GM21786 (cell line): ENCODE data around the gene IFNLR1.

Source experiments
- ATAC-seq: cut with Tn5 transposase; IDR thresholded peaks from one replicate; pipeline ENCODE4 v1.9.1; 2021; ENCODE audit not compliant: unreplicated experiment

IFNLR1 gene

DNA sequence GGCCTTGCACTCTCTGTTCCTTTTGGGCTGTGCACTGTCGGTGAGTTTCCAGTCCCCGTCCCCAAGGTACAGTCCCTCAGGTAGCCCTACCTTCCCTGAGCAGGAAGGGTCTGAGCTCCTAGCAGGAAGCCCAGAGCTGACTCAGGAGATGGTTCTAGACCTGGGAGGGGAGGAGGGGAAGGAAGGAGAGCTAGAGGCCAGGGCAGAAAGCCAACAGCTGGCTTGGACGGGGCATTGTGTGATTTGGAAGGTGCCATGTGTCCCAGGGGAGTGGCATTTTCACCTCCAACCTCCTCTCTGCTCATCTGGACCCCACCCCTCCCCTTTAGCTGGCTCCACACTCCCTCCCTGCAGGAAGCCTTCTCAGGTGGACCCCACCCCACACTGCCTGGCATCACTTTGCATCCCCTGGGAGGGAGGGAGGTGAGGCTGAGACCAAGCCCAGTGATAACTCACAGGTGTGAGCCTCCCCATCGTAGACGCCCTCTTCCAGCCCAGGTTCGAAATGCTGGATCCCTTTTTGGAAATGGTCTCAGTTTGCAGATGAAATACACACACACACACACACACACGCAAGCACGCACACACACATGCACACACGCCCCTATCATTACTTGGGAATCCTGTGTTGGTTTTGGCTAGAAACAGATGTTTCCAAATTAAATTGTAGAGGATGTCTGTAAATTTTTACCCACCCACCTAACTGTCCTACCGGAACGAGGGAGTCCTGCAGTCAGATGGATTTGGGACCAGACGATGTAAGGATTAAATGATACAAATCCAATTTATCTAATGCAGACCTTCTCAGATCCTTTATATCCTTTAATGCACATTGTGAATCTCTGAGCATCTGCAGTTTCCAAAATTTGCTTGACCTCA, 19.7 kb upstream of the IFNLR1 start:
- no peak for ATAC-seq

DNA sequence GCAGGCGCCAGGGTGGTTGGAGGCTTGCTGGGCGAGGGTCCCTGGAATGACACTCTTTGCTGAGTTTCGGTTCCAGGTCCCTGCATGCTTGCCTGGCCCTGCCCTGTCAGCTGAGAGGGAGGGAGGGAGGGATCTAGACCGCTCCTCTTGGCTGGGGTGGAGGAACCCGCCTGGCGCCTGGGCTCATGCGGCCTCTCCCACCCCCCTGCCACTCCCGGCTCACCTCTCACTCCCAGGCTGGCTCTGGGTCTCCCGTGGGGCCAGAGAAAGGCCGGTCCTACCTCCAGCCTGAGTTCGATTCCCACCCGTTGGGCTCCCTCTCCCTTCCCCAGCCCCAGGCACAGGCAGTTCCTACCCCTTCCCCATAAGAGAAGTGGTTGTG, 19.0 kb upstream of the IFNLR1 start:
- ATAC-seq = no peak

DNA sequence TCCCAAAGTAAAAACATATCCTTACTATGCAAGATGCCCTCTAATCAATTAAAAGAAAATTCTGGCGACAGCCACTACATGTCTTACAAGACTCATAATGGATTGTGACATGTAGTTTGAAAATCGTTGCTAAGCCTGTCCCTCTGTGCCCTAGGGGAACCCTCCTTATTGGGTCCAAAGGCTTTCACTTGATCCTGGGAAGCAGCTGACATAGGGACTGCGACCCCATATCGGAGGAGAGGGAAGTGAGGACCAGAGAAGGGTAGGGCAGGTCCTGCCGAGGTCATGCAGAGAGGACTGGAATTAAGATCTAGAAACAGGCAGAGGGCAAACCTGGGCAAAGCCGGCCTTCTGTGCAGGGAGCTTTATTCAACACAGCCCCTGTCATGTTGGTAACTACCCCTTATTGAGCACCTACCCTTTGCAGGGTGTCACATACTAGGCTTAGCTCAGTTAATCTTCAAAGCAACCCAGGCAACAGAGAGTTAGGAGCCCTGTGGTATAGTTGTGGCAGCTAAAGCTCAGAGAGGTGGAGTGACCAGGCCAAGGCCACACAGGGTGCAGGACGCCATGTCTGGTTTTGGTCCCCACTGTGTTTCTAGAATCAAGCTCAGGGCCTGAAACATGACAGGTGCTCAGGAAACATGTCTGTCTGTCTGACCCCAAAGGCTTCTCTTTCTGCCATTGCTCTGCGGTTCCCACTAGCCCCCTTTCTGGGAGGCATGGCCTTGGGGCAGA, 18.4 kb upstream of the IFNLR1 start:
- no peak for ATAC-seq

DNA sequence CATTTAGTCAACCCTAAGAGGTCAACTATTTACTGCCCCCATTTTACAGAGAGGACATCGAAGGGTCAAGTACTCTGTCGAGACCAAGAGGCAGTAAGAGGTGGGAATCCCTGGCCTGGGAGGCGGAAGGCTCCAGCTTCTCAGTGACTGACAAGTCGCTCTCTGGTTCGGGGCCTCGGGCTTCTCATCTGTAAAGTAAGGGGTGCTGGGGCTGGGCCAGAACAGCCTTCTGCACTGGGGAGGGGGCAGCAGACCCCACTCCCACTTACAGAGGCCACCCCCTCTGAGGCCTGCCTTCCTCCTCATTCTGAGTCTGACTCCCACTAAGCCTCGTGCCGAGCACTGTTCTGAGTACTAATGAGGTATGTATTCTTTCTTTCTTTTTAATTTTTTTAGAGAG, 17.0 kb upstream of the IFNLR1 start:
- no peak for ATAC-seq

DNA sequence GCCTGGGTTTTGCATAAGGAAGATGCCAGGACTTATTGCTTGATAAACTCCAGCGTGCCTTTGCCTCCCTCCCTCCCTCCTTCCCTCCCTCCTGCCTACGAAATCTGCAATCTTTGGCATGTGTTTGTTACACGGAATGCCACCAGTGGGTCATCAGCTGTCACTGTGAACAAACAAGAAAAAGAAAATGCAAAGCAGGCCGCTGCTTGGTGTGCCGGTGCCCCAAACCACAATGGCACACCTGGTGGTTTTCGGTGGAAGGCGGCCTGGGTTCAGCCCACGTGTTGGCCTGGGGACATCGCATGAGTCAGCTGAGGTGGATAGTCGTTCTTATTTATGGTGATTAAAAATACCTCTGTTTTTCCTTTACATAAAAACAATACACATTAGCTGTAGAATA, 16.3 kb upstream of the IFNLR1 start:
- peak; percentile 60 for ATAC-seq

DNA sequence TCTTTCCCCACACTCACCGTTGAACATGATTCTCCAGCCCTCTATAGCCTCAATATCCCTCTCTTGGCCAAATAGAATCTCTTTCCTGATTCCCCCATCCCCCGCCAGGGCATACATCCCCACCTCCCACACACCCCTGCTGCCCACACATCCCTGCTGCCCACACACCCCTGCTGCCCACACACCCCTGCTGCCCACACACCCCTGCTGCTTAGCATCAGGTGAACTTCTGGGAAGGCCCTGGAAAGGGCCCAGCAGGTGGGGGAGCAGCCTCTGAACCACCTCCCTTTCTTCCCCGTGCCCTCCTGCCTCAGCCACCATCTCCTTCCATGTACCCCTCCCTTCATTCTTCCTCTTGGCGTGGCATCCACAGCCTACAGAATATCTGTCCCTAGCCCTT, 15.9 kb upstream of the IFNLR1 start:
- no peak for ATAC-seq

DNA sequence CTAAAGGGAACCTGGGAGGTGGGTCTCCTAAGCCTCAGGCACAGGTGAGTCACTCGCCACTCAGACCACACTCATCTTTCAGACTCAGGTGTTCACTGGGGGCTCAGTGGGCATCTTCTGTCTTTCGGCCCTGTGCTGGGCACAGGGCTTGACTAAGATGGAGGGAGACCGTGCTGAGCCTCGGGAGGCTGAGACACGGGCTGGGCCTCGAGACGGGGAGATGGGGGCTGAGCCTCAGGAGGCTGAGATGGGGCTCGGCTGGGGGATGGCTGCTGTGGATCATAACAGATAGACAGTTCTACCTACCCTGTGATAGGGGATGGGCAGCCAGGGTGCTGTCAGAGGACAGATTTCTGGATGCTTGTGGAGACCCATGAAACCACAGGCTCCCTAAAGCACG, 15.5 kb upstream of the IFNLR1 start:
- ATAC-seq = no peak

DNA sequence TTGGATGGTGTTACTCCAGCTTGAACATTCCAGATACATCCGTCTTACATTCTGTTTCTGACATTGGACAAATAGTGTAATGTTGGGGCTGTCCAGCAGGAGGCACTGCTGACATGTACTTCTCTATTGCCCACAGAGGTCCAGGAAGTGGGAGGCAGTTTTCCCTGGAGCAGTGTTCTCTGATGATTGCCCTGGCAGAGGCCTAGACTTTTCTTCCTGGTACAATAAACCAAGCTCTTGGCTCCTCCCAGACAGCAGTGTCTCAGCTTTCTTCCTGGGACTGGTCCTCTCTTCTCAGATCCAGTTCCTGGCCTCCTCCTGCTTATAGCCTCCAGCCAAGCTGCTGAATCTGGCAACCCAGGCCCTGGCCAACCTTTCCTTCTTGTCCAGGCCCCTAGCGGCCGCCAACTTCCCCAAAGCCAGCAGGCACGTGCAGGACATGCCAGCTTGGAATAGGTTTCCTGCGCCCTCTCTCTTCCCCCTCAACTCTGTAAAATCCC, 14.9 kb upstream of the IFNLR1 start:
- ATAC-seq = no peak

DNA sequence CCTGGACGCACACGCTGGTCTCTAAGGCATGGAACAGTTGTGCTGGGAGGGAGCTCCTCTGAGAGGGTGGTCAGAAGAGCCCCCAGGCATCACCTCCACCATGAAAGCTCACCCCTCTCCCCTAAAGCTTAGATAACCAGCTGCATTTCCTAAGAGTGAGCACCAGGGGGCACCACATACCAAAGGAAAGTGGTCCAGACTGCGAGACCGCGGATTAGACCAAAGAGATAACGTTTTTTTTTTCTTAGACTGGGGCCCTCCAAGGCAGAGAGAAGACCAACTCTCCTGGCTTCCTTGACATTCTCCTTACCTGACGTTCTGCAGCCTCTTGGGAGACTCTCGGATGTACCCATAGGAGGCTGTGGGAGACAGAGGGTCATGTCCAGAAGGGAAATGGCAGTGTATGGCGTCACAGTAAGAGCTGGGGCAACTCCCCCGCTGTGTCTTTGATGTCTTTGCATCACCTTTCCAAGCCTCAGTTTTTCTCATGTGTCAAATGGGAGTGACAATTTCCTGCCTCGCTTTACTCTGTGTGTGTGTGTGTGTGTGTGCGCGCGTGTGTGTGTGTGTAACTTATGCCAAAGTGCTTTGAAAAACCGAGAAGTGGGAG, 12.3 kb upstream of the IFNLR1 start:
- no peak for ATAC-seq

DNA sequence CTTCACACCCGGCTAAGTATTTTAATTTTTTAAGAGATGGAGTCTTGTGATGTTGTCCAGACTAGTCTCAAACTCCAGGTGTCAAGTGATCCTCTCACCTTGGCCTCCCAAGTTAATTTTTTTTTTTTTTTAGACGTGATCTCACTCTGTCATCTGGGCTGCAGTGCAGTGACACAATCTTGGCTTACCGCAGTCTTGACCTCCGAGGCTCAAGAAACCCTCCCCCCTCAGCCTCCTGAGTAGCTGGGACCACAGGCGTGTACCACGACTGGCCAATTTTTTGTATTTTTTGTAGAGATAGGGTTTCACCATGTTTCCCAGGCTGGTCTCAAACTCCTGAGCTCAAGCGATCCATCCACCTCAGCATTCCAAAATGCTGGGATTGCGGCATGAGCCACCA, 11.7 kb upstream of the IFNLR1 start:
- no peak for ATAC-seq

DNA sequence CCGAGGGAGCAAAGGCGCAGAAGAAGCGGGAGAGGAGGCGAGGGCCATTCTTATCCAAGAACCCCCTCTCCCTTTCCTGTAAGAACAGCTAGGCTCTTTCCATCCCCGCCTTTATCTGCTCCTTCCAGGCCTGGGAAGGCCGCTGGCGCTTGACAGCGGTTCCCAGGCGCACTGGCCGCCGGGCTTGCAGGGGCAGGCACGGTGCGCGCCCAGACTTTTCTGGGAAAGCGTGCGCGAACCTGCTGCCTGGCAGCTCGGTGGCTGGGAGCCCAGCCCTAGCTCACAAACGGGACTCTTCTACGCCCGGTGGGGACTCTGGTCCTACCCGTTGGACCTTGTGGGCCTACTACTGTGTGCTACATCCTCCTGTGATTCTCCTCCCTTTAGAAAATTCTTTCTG, 8.8 kb upstream of the IFNLR1 start:
- ATAC-seq = no peak

DNA sequence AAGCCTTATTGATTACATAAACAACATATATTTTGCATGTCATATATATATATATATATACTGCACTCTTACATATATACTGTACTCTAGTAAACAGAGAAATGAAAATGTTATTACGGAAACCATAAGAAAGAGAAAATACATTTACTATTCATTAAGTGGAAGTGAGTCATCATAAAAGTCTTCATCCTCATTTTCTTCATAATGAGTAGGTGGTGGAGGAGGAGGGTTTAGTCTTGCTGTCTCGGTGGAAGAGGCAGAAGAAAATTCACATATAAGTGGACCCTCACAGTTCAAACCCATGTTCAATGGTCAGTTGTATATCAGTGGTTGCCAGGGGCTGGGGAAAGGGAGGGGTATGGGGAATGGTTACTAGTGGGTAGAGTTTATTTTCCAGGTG, 8.0 kb upstream of the IFNLR1 start:
- no peak for ATAC-seq

DNA sequence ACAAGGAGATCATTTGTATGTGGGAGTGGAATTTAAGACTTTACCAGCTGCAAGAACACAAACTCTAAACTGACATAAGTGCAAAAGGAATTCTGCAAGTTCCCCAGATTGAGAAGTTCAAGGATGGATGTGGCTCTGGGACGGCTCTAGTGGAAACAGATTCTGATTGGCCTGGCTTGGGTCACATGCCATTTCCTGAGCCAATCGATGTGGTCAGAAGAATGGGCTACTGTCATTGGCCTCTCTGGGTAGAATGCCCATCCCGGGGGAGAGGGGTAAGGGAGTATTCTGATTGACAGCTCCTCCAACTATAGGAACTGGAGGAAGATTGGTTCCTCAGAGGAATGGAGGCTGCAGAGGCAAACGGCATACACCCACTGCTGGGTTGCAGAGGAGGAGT, 6.0 kb upstream of the IFNLR1 start:
- no peak for ATAC-seq

DNA sequence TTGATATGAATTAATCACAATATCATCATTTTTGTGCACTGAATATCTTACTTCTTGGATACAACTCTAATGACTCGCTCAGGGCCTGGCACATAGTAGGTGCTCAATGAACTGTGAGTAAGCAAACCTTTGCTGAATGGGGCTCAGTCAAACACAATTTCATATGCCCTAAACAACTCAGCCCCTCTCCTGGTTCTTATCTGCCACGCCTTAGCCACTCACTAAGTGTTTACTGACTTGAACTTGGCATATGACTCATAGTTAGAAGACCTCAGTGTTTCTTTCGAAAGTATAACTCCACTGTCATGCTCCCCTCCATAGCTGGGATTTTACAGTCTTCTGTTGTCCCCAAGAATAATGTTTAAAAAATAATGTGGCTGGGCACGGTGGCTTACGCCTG, 4.8 kb upstream of the IFNLR1 start:
- ATAC-seq = no peak

DNA sequence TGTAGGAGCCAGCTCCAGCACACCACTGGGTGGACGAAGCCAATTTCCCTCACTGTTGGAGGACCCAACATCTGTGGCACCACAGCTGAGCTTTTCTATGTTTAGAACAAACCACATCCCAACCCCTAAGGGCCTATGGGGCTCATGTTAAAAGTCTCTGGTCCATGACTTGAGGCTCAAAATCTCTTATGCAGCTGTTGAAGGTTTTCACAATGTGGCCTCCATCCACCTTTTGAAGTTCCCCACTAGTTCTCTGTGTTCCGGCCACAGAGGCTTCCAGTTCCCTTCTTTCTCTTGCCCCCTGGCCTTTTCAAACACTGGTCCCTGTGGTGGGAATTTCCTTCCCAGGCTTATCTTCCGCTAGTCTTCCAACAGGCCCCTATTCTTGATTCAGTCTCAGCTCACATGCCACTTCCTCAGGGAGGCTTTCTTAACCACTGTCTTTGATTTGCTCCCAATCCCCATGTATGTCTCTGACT, 3.9 kb upstream of the IFNLR1 start:
- ATAC-seq = peak; percentile 53

DNA sequence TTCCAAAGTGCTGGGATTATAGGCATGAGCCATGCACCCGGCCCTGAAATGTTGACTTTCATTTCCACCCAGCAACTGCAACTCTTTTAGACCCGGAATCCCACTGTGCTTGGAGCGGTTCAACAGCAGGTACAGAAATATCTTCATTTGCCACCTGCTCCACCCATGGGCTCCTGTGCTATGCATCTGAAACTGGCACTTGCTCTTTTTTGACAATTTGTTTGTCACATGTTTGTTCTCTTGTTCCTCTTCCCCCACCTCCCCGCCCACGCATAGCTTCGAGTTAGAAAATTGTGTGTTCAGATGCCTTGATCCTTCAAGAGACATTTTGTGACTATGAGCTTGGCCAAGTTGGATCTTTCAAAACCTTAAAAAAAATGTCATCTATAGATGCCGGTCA, 2.4 kb upstream of the IFNLR1 start:
- ATAC-seq = no peak

DNA sequence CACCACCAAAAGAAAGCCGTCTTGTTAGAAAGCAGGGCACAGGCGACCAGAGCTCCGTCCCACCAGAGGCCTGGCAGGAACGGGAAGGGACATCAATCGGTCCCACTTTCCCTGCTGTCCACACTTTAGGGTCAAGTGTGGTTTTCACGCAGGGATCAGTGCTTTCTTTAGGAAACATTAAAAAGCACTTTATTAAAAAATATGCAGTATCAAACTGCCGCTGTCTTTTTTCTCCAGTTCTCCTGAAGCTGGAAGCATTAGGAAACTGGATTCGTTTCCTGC, 437 bp downstream of the IFNLR1 start:
- no peak for ATAC-seq

DNA sequence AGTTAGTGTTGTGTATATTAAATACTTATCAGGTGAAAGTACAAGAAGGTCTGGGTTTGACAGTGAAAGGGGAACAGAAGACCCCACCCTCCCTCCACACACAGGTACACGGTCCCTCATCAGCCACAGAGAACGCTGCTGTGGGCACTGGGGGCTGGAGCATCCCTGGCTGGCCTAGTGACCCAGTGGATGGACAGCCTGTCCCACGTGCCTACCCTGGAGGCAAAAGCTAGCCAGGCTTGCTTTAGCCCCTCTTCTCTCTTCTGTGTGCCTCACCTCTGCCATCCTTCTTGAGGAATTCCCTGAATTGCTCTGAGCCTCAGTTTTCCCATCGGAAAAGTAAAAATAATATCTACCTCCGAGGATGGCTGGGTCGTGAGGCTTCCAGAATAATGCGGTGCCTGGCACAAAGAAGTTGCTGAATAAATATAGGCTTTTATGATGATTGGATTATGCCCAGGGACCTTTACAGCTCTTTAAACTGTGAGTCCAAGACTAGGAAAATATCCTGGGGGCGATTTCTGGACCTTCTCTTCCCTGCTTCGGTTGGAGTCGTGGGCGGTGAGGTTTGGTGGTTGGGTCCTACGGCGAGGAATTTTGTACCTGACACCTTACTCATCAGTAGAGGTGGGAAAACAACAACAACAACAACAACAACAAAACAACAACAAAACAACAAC, 918 bp downstream of the IFNLR1 start:
- ATAC-seq = no peak

DNA sequence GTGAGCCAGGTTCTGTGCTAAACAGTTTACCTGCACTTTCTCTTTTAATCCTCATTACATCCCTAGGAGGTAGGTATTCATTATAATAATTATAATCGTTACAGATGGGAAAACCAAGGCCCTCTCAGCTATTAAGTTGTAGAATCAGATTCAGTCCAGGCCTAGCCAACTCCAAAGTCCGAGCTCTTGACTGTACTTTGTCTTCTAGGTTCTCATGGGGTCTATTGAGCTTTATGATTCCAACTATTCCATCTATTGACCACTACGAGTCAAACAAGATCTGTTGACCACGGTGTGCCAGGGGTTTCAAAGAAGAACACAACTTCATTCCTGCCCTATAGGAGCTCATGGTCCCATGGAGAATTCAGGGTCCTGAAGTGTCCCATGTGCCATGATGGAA, 2.0 kb downstream of the IFNLR1 start:
- no peak for ATAC-seq

DNA sequence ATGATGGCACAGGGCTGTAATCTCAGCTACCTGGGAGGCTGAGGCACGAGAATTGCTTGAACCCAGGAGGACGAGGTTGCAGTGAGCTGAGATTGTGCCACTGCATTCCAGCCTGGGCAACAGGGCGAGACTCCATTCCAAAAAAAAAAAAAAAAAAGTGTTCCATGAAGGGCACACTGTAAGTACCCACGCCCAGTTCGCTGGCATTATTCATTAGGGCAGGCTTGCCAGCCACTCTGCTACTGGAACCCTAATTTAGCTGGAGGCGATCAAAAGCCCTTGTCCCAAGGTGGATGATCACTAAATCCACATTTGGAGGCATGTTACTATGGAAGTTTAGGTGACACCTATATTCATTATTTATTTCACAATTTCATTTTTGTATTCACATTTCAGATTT, 5.0 kb downstream of the IFNLR1 start:
- ATAC-seq = no peak

DNA sequence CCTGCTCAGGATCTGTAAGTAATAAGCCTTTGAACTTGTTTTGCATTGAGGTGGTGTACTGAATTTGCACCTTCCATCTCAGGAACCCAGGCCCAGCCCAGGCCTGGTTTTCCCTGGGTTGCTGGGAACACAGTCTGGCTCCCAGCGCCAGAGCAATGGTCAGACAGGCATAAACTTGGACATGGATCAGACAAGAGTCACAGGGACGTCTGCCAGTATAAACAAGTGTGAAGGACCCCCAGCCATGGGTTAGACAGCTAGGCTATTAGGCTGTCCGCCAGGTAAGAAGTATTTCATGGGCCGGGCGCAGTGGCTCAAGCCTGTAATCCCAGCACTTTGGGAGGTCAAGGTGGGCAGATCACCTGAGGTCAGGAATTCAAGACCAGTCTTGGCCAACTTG, 5.5 kb downstream of the IFNLR1 start:
- ATAC-seq = no peak

DNA sequence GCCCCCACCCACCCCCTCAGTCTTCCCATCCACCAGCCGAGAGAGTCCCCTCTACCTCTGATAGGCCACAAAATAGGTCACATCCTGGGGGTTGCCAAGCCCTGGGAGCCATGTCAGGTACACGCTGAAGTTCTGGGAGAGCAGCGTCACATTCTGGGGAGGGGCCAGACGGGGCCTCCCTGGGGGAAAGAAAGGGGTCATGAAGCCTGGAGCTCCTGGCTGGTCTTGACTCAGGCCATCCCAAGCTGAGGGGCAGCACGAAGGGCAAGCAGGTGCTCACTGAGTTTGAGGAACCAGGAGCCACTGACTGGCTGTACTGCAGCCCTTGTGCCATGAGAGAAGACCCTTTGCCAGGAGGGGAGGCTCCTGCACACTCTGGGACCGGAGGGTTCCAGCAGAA, 6.4 kb downstream of the IFNLR1 start:
- ATAC-seq = no peak
